Measurements from ENCODE around the gene NRG2.

Gene NRG2

GRCh38 chr5:140054086-140054689 is 11.1 kb upstream of the NRG2 start:
- TF ChIP-seq CTCF (IDR thresholded peaks at IDR 0.05; ENCODE audit: low read depth, low read length) = no peak
- H3K4me3 ChIP-seq (ENCODE audit: low read depth, low read length) = no peak overlapping the region

GRCh38 chr5:140051950-140052349 is 8.9 kb upstream of the NRG2 start:
- TF ChIP-seq CTCF (IDR thresholded peaks at IDR 0.05; ENCODE audit: low read depth, low read length) = no peak
- no peak overlapping the region for H3K4me3 ChIP-seq (ENCODE audit: low read depth, low read length)

- H3K4me3 ChIP-seq (ENCODE audit: low read depth, low read length) = no peak overlapping the region
- TF ChIP-seq CTCF (IDR thresholded peaks at IDR 0.05; ENCODE audit: low read depth, low read length) = no peak
Observed at GRCh38 chr5:140049713-140050112, 6.6 kb upstream of the NRG2 start.

- H3K4me3 ChIP-seq (ENCODE audit: low read depth, low read length) = no peak overlapping the region
- no peak for TF ChIP-seq CTCF (IDR thresholded peaks at IDR 0.05; ENCODE audit: low read depth, low read length)
Observed at GRCh38 chr5:140049205-140049604, 6.1 kb upstream of the NRG2 start.

- H3K4me3 ChIP-seq (ENCODE audit: low read depth, low read length) = no peak overlapping the region
- TF ChIP-seq CTCF (IDR thresholded peaks at IDR 0.05; ENCODE audit: low read depth, low read length) = no peak
Observed at GRCh38 chr5:140044041-140044440, 942 bp upstream of the NRG2 start.

- H3K4me3 ChIP-seq (ENCODE audit: low read depth, low read length) = peak overlapping the region; percentile 62
- no peak for TF ChIP-seq CTCF (IDR thresholded peaks at IDR 0.05; ENCODE audit: low read depth, low read length)
Observed at GRCh38 chr5:140043508-140043872, 391 bp upstream of the NRG2 start.

GRCh38 chr5:140042393-140042642 is 781 bp downstream of the NRG2 start:
- no peak for TF ChIP-seq CTCF (IDR thresholded peaks at IDR 0.05; ENCODE audit: low read depth, low read length)
- H3K4me3 ChIP-seq (ENCODE audit: low read depth, low read length) = peak overlapping the region; percentile 62
